Loucy (cell line): Measurements from ENCODE around the gene CDH22.

Source experiments
- H2AFZ ChIP-seq: fragments of 200-600 bp; sonication (generic); 2 replicates; pipeline ENCODE4 v1.6.0; 2016; ENCODE audit warnings: antibody characterized with exemption, mild to moderate bottlenecking, low read length, moderate library complexity
- H3F3A ChIP-seq: fragments of 200-600 bp; 2 replicates; pipeline ENCODE4 v1.6.0; 2016; ENCODE audit warnings: antibody characterized with exemption, low read depth, mild to moderate bottlenecking
- H3K27me3 ChIP-seq: fragments of 200-600 bp; sonication (generic); 2 replicates; pipeline ENCODE4 v1.6.1; 2014; ENCODE audit warnings: low read length, mild to moderate bottlenecking; ENCODE audit not compliant: insufficient read depth, poor library complexity, severe bottlenecking
- H3K36me3 ChIP-seq: fragments of 200-600 bp; sonication (generic); 2 replicates; pipeline ENCODE4 v1.6.1; 2016; ENCODE audit warnings: low read length; ENCODE audit not compliant: insufficient read depth
- H3K4me1 ChIP-seq: fragments of 200-600 bp; sonication (generic); 2 replicates; pipeline ENCODE4 v1.5.1; 2014; ENCODE audit warnings: low read length, mild to moderate bottlenecking; ENCODE audit not compliant: insufficient read depth, poor library complexity, severe bottlenecking
- H3K4me2 ChIP-seq: fragments of 200-600 bp; sonication (generic); 2 replicates; pipeline ENCODE4 v1.6.0; 2014; ENCODE audit warnings: antibody characterized with exemption, low read length, low read depth, mild to moderate bottlenecking; ENCODE audit not compliant: poor library complexity, severe bottlenecking
- H3K4me3 ChIP-seq: fragments of 200-600 bp; sonication (generic); 2 replicates; pipeline ENCODE4 v1.5.1; 2014; ENCODE audit warnings: low read length, mild to moderate bottlenecking, mixed read lengths; ENCODE audit not compliant: poor library complexity, severe bottlenecking
- H3K79me2 ChIP-seq: fragments of 200-600 bp; sonication (generic); 2 replicates; pipeline ENCODE4 v1.6.1; 2014; ENCODE audit warnings: low read length; ENCODE audit not compliant: insufficient read depth
- H3K9ac ChIP-seq: fragments of 200-600 bp; sonication (generic); 2 replicates; pipeline ENCODE4 v1.6.0; 2014; ENCODE audit warnings: mild to moderate bottlenecking, low read depth, low read length, moderate library complexity; ENCODE audit not compliant: poor library complexity, severe bottlenecking
- H3K9me2 ChIP-seq: fragments of 200-600 bp; sonication (generic); replicated peaks from 2 replicates; pipeline ENCODE4 v1.6.1; 2016; ENCODE audit warnings: low read depth, low read length, mixed read lengths
- H3K9me3 ChIP-seq: fragments of 200-600 bp; sonication (generic); 2 replicates; pipeline ENCODE4 v1.6.1; 2014; ENCODE audit warnings: mild to moderate bottlenecking, antibody characterized with exemption, low read length, low read depth; ENCODE audit not compliant: insufficient read depth
- H4K20me1 ChIP-seq: fragments of 200-600 bp; sonication (generic); 2 replicates; pipeline ENCODE4 v1.6.0; 2014; ENCODE audit warnings: antibody characterized with exemption, low read length, mild to moderate bottlenecking; ENCODE audit not compliant: insufficient read depth, poor library complexity, severe bottlenecking
- EZH2phosphoT487 ChIP-seq: fragments of 200-600 bp; IDR thresholded peaks from 2 replicates; pipeline ENCODE4 v1.6.1; 2018; ENCODE audit warnings: antibody characterized with exemption, mild to moderate bottlenecking, moderate library complexity, borderline replicate concordance
- TF ChIP-seq, protein P1 (sequence below): fragments of 200-600 bp; sonication (generic); conservative IDR thresholded peaks from 2 replicates; pipeline ENCODE4 v1.5.1; 2014; ENCODE audit warnings: mild to moderate bottlenecking, antibody characterized with exemption, low read length

Gene CDH22

DNA sequence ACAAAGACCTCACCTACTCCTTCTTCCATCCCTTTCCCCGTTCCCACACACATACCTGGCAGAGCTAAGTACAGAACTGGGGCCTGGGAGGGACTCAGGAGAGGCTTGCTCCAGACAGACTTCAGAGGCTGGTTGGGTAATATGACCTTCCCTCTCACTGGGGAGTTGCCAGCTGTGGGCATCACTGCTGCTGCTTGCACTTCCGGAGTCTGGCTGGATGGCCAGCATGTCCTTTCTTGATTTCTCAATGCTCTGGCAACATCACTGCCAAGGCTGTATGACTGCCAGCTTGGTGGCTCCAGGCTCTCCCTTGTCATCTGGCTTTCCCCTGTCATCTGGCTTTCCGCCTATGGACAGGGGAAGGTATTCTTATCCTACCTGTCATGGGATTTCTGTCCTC, 47.8 kb downstream of the CDH22 start:
- no peaks in the 10 kb centered on the region for H3K79me2 ChIP-seq
- no peak overlapping the region for H2AFZ ChIP-seq
- H3F3A ChIP-seq, result no peaks in the 10 kb centered on the region
- no peak overlapping the region for H3K4me3 ChIP-seq
- H3K27me3 ChIP-seq, result no peaks in the 10 kb centered on the region
- H3K9ac ChIP-seq, result no peak overlapping the region
- H3K9me2 ChIP-seq, result no peaks in the 10 kb centered on the region
- no peaks in the 10 kb centered on the region for H3K36me3 ChIP-seq
- no peaks in the 10 kb centered on the region for H4K20me1 ChIP-seq
- no peaks in the 10 kb centered on the region for H3K9me3 ChIP-seq
- TF ChIP-seq EZH2phosphoT487, result no peak
- TF ChIP-seq, protein P1, sequence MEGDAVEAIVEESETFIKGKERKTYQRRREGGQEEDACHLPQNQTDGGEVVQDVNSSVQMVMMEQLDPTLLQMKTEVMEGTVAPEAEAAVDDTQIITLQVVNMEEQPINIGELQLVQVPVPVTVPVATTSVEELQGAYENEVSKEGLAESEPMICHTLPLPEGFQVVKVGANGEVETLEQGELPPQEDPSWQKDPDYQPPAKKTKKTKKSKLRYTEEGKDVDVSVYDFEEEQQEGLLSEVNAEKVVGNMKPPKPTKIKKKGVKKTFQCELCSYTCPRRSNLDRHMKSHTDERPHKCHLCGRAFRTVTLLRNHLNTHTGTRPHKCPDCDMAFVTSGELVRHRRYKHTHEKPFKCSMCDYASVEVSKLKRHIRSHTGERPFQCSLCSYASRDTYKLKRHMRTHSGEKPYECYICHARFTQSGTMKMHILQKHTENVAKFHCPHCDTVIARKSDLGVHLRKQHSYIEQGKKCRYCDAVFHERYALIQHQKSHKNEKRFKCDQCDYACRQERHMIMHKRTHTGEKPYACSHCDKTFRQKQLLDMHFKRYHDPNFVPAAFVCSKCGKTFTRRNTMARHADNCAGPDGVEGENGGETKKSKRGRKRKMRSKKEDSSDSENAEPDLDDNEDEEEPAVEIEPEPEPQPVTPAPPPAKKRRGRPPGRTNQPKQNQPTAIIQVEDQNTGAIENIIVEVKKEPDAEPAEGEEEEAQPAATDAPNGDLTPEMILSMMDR, result no peak
- H3K4me1 ChIP-seq, result no peaks in the 10 kb centered on the region
- H3K4me2 ChIP-seq, result no peak overlapping the region

DNA sequence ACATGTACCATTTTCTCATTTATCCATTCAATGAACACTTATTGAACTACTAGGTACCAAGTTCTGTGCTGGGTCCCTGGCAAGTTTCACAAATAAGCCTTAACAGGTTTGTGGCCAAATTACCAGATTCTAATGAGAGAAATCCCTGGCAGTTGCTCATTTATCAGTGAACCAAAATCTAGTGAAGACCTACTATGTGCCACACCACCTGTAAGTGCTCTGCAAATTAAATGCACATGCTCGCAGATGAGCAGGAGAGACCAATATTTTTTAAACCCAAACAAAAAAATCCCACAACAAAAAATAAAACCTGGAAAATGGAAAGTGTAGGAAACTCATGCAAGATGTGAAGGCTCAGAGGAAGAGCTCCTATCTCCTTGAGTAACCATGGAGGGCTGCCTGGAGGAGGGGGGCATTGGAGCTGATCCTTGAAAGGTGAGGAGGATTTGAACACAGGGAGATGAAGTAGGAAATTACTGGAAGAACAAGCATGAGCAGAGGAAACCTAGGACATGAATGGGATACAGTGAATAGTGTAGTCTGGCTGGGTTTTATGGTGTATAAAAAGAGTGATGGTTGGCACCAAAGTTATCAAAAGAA, 48.9 kb downstream of the CDH22 start:
- H3K4me3 ChIP-seq, result no peak overlapping the region
- no peaks in the 10 kb centered on the region for H3K36me3 ChIP-seq
- TF ChIP-seq, protein P1, result no peak
- no peak for TF ChIP-seq EZH2phosphoT487
- no peaks in the 10 kb centered on the region for H3K79me2 ChIP-seq
- H3K4me1 ChIP-seq, result no peaks in the 10 kb centered on the region
- no peaks in the 10 kb centered on the region for H3K27me3 ChIP-seq
- H3K4me2 ChIP-seq, result no peak overlapping the region
- no peaks in the 10 kb centered on the region for H4K20me1 ChIP-seq
- H3K9me3 ChIP-seq, result no peaks in the 10 kb centered on the region
- no peaks in the 10 kb centered on the region for H3F3A ChIP-seq
- no peak overlapping the region for H3K9ac ChIP-seq
- no peak overlapping the region for H2AFZ ChIP-seq
- no peaks in the 10 kb centered on the region for H3K9me2 ChIP-seq

DNA sequence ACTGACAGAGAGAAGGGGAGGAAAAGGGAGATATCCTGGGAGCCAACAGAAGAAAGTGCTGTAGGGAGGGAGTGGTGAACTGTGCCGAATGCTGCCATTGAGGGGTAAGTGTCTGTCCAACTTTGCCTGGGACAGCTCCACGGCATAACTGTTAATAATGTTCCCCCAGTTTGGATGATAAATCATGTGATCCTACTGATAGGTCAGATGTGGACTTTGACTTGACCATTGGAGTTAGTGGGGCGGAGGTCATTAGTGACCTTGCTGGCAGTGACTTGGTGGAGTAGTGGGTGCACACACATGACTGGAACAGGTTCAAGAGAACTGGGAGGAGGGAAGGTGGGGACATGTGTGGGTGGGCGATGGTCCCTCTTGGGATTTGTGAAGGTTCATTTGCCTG, 50.4 kb downstream of the CDH22 start:
- Histone ChIP-seq H3K4me1 (no peaks in the 10 kb centered on the region), H3K9me3 (no peaks in the 10 kb centered on the region), H3F3A (no peaks in the 10 kb centered on the region), H4K20me1 (no peaks in the 10 kb centered on the region), H3K9ac (no peak overlapping the region), H3K9me2 (no peaks in the 10 kb centered on the region), H3K4me2 (no peak overlapping the region), H3K4me3 (no peak overlapping the region), H3K27me3 (no peaks in the 10 kb centered on the region), H3K36me3 (no peaks in the 10 kb centered on the region), H2AFZ (no peak overlapping the region), H3K79me2 (no peaks in the 10 kb centered on the region)
- TF ChIP-seq, protein P1, result no peak
- no peak for TF ChIP-seq EZH2phosphoT487
